ENCODE results near the gene MPRIP. TPM values are rescaled to one million over a fixed set of nuclear protein-coding genes. Genes with fewer than 3 reads are reported as not detected.

Gene MPRIP
- polyA plus RNA-seq, 1 donor (not counting 4 experiments of a cell fraction or from before 2014, with no cell fraction given), result 113 TPM

GRCh38 chr17:17239832-17240231, 197.6 kb downstream of the MPRIP start:
- FAIRE-seq (no peak), DNase-seq (ENCODE audit: low read depth, low spot score) (no peak)
- H2AFZ ChIP-seq (ENCODE audit: control insufficient read depth, low read length), result no peak overlapping the region
- H3K79me2 ChIP-seq (ENCODE audit: control insufficient read depth, insufficient read depth, low read length), result peaks cover 19% of the 10 kb centered on the region
- peaks cover 4% of the 10 kb centered on the region for H4K20me1 ChIP-seq (ENCODE audit: control insufficient read depth, extremely low read depth, insufficient read depth, low read length)
- dilution Hi-C loops (cut with MboI; ENCODE audit: extremely low pct_ligation_motif_present, low sequenced_read_pairs), result no loop called here
- H3K4me3 ChIP-seq (ENCODE audit: control insufficient read depth in 2 of 3, extremely low read depth in 1 of 3, insufficient read depth in 2 of 3, low read depth in 1 of 3, low read length in 3 of 3), result no peak overlapping the region
- H3K4me1 ChIP-seq (ENCODE audit: control insufficient read depth, extremely low read depth, insufficient read depth, low read length), result peaks cover 15% of the 10 kb centered on the region
- H3K9me1 ChIP-seq (ENCODE audit: control insufficient read depth, extremely low read depth, insufficient read depth, low read length), result no peaks in the 10 kb centered on the region
- H3K9ac ChIP-seq (ENCODE audit: control insufficient read depth, extremely low read depth, insufficient read depth, low read length), result no peak overlapping the region
- H3K36me3 ChIP-seq (ENCODE audit: control insufficient read depth in 2 of 2, extremely low read depth in 1 of 2, insufficient read depth in 2 of 2, low read length in 2 of 2), result no peaks in the 10 kb centered on the region
- TF ChIP-seq EZH2 (IDR thresholded peaks at IDR 0.05; ENCODE audit: low read length) (no peak), CTCF (optimal IDR thresholded peaks at IDR 0.05 in 1 of 3, IDR thresholded peaks at IDR 0.05 in 1 of 3, conservative IDR thresholded peaks at IDR 0.05 in 1 of 3; ENCODE audit: extremely low read depth in 1 of 3, insufficient read depth in 2 of 3, low read length in 3 of 3) (no peak)
- H3K27ac ChIP-seq (ENCODE audit: control insufficient read depth, insufficient read depth, low read length), result no peak overlapping the region
- H3K27me3 ChIP-seq (ENCODE audit: control insufficient read depth, extremely low read depth, insufficient read depth, low read length), result no peaks in the 10 kb centered on the region
- H3K4me2 ChIP-seq (ENCODE audit: control insufficient read depth, extremely low read depth, insufficient read depth, low read depth, low read length), result no peak overlapping the region
- no peaks in the 10 kb centered on the region for H3K9me3 ChIP-seq (ENCODE audit: control insufficient read depth, low read depth, low read length)

- Histone ChIP-seq H3K9me1 (ENCODE audit: control insufficient read depth, extremely low read depth, insufficient read depth, low read length) (no peaks in the 10 kb centered on the region), H3K4me2 (ENCODE audit: control insufficient read depth, extremely low read depth, insufficient read depth, low read depth, low read length) (no peak overlapping the region), H3K79me2 (ENCODE audit: control insufficient read depth, insufficient read depth, low read length) (peaks cover 3% of the 10 kb centered on the region), H3K4me1 (ENCODE audit: control insufficient read depth, extremely low read depth, insufficient read depth, low read length) (peaks cover 3% of the 10 kb centered on the region), H4K20me1 (ENCODE audit: control insufficient read depth, extremely low read depth, insufficient read depth, low read length) (no peaks in the 10 kb centered on the region), H3K36me3 (ENCODE audit: control insufficient read depth in 2 of 2, extremely low read depth in 1 of 2, insufficient read depth in 2 of 2, low read length in 2 of 2) (peaks cover 0 to 4% of the 10 kb centered on the region in 2 experiments), H3K9ac (ENCODE audit: control insufficient read depth, extremely low read depth, insufficient read depth, low read length) (no peak overlapping the region), H2AFZ (ENCODE audit: control insufficient read depth, low read length) (no peak overlapping the region), H3K4me3 (ENCODE audit: control insufficient read depth in 2 of 3, extremely low read depth in 1 of 3, insufficient read depth in 2 of 3, low read depth in 1 of 3, low read length in 3 of 3) (no peak overlapping the region), H3K9me3 (ENCODE audit: control insufficient read depth, low read depth, low read length) (no peaks in the 10 kb centered on the region), H3K27ac (ENCODE audit: control insufficient read depth, insufficient read depth, low read length) (no peak overlapping the region), H3K27me3 (ENCODE audit: control insufficient read depth, extremely low read depth, insufficient read depth, low read length) (no peaks in the 10 kb centered on the region)
- TF ChIP-seq EZH2 (IDR thresholded peaks at IDR 0.05; ENCODE audit: low read length) (no peak), CTCF (optimal IDR thresholded peaks at IDR 0.05 in 1 of 3, IDR thresholded peaks at IDR 0.05 in 1 of 3, conservative IDR thresholded peaks at IDR 0.05 in 1 of 3; ENCODE audit: extremely low read depth in 1 of 3, insufficient read depth in 2 of 3, low read length in 3 of 3) (no peak)
- DNase-seq (ENCODE audit: low read depth, low spot score) (no peak), FAIRE-seq (no peak)
- dilution Hi-C loops (cut with MboI; ENCODE audit: extremely low pct_ligation_motif_present, low sequenced_read_pairs), result no loop called here
Measured at GRCh38 chr17:17241656-17242055, 199.4 kb downstream of the MPRIP start.
